Upper lobe of right lung (tissue), 1 donor: ENCODE results near the gene BCOR. TPM values are rescaled to one million over a fixed set of nuclear protein-coding genes. Genes with fewer than 3 reads are reported as not detected.

Experiments
- ATAC-seq: fragments of 200-7000 bp; cut with Tn5 transposase; one replicate; pipeline ENCODE4 v1.9.1; 2020; ENCODE audit warnings: mild to moderate bottlenecking, moderate library complexity
- DNase-seq: peaks from one replicate; pipeline ENCODE4 v3.0.0-alpha.2; 2020
- H3K27ac ChIP-seq: fragments of 200-600 bp; one replicate; pipeline ENCODE4 v1.8.0; 2022
- H3K27me3 ChIP-seq: fragments of 200-600 bp; one replicate; pipeline ENCODE4 v1.8.0; 2022; ENCODE audit warnings: mild to moderate bottlenecking
- H3K36me3 ChIP-seq: fragments of 200-600 bp; one replicate; pipeline ENCODE4 v1.8.0; 2022
- H3K4me1 ChIP-seq: fragments of 200-600 bp; one replicate; pipeline ENCODE4 v1.8.0; 2022
- H3K4me3 ChIP-seq: fragments of 200-600 bp; one replicate; pipeline ENCODE4 v1.8.0; 2022; ENCODE audit warnings: mild to moderate bottlenecking
- H3K9me3 ChIP-seq: fragments of 200-600 bp; one replicate; pipeline ENCODE4 v1.8.0; 2022
- CTCF ChIP-seq: fragments of 200-600 bp; IDR thresholded peaks from one replicate; pipeline ENCODE4 v1.8.0; 2022; ENCODE audit warnings: antibody characterized with exemption
- intact Hi-C: fragments of 100-400 bp; cut with DNase I; formaldehyde crosslinking; loops from one replicate; pipeline ENCODE4 v1.11.0; 2022
- total RNA-seq: library from RNA; stranded (reverse); fragmentation: NEBNext Ultra II Directional; extraction: Animal tissue kit (Norgen Biotek cat#: 25700); gene quantifications from one replicate; pipeline ENCODE4 v1.2.1, GENCODE V29; 2021
- donor health status: DM: no; HTN: yes; CAD: no; lungs with severe emphysema.

Gene BCOR
- total RNA-seq, 1 donor from 2014 or later, result 26.1 TPM

GRCh38 chrX:40061005-40061404 is 36.8 kb downstream of the BCOR start:
- no peak for TF ChIP-seq CTCF

GRCh38 chrX:40060356-40060845 is 37.4 kb downstream of the BCOR start:
- no peak for DNase-seq
- H3K9me3 ChIP-seq, result no peaks in the 10 kb centered on the region
- no peak overlapping the region for H3K4me3 ChIP-seq
- peaks cover 33% of the 10 kb centered on the region for H3K36me3 ChIP-seq
- H3K27ac ChIP-seq, result no peak overlapping the region
- no peaks in the 10 kb centered on the region for H3K27me3 ChIP-seq
- no peaks in the 10 kb centered on the region for H3K4me1 ChIP-seq
- ATAC-seq, result no peak
- TF ChIP-seq CTCF, result no peak
- intact Hi-C loops, result no loop called here

More at GRCh38 chrX:40061005-40061404, 36.8 kb downstream of the BCOR start:
- H3K27ac ChIP-seq, result no peak overlapping the region
- ATAC-seq (no peak), DNase-seq (no peak)
- H3K4me1 ChIP-seq, result no peaks in the 10 kb centered on the region
- H3K36me3 ChIP-seq, result peaks cover 30% of the 10 kb centered on the region
- H3K4me3 ChIP-seq, result no peak overlapping the region
- intact Hi-C loops, result no loop called here
- no peaks in the 10 kb centered on the region for H3K27me3 ChIP-seq
- H3K9me3 ChIP-seq, result no peaks in the 10 kb centered on the region

GRCh38 chrX:40058719-40059118 is 39.0 kb downstream of the BCOR start:
- no peaks in the 10 kb centered on the region for H3K27me3 ChIP-seq
- ATAC-seq (peak; percentile 76), DNase-seq (peak; percentile 62)
- H3K27ac ChIP-seq, result no peak overlapping the region
- intact Hi-C loops, result no loop called here
- H3K36me3 ChIP-seq, result peaks cover 50% of the 10 kb centered on the region
- H3K4me1 ChIP-seq, result no peaks in the 10 kb centered on the region
- no peak for TF ChIP-seq CTCF
- no peak overlapping the region for H3K4me3 ChIP-seq
- no peaks in the 10 kb centered on the region for H3K9me3 ChIP-seq

GRCh38 chrX:40057405-40057804 is 40.4 kb downstream of the BCOR start:
- intact Hi-C loops, result no loop called here
- H3K9me3 ChIP-seq, result no peaks in the 10 kb centered on the region
- DNase-seq (no peak), ATAC-seq (no peak)
- no peak for TF ChIP-seq CTCF
- H3K36me3 ChIP-seq, result peaks cover 54% of the 10 kb centered on the region
- H3K27ac ChIP-seq, result no peak overlapping the region
- no peak overlapping the region for H3K4me3 ChIP-seq
- H3K27me3 ChIP-seq, result no peaks in the 10 kb centered on the region
- H3K4me1 ChIP-seq, result no peaks in the 10 kb centered on the region

- Histone ChIP-seq H3K36me3 (peaks cover 58% of the 10 kb centered on the region), H3K27ac (no peak overlapping the region), H3K27me3 (no peaks in the 10 kb centered on the region), H3K9me3 (no peaks in the 10 kb centered on the region), H3K4me3 (no peak overlapping the region), H3K4me1 (no peaks in the 10 kb centered on the region)
- intact Hi-C loops, result no loop called here
- DNase-seq (no peak), ATAC-seq (no peak)
- TF ChIP-seq CTCF, result no peak
These were observed 41.3 kb downstream of the BCOR start for GRCh38 chrX:40056420-40056819.

- Histone ChIP-seq H3K27me3 (no peaks in the 10 kb centered on the region), H3K36me3 (peaks cover 67% of the 10 kb centered on the region), H3K4me3 (no peak overlapping the region), H3K4me1 (no peaks in the 10 kb centered on the region), H3K27ac (no peak overlapping the region), H3K9me3 (peaks cover 4% of the 10 kb centered on the region)
- DNase-seq, result no peak
- intact Hi-C loops, result no loop called here
- no peak for ATAC-seq
- TF ChIP-seq CTCF, result no peak
These were observed 42.3 kb downstream of the BCOR start for GRCh38 chrX:40055495-40055894.
